DMS 273 (cell line): ENCODE results near the gene TRIM7.
"Not testable (repeated sequence)": the region's sequence is repeated elsewhere in the genome, so short reads cannot be mapped to it uniquely, and the experiment has no call there.

ENCODE experiments used
- DNase-seq: peaks from one replicate; lab custom pipeline; 2025; ENCODE audit not compliant: unreplicated experiment; lab: John Stamatoyannopoulos, UW

Gene TRIM7

GRCh38 chr5:181214249-181214648 is 9.3 kb upstream of the TRIM7 start:
- DNase-seq: not testable (repeated sequence)

- no peak for DNase-seq
Observed at GRCh38 chr5:181212934-181213333, 7.9 kb upstream of the TRIM7 start.

GRCh38 chr5:181212080-181212479 is 7.1 kb upstream of the TRIM7 start:
- DNase-seq: no peak

DNA sequence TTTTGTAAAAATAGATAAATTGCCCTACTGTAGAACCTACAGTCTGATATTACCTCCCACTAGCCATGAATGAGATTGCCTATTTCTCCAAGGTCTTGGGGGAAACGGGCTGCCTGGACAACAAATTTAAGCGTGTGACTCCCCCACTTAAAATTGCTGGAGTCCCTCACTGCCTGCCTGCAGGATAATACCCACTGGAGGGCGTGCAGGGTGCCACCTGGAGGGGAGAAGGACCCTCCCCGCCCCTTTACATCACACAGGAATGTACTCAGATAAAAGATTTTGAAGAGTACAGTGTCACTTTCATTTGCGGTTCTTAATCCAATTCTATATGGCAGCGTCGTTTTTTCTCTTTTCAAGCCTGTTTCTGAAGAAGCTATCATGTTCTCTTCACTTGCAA is 6.2 kb upstream of the TRIM7 start:
- no peak for DNase-seq

GRCh38 chr5:181210698-181211097 is 5.7 kb upstream of the TRIM7 start:
- not testable (repeated sequence) for DNase-seq

- not testable (repeated sequence) for DNase-seq
Observed at GRCh38 chr5:181210148-181210547, 5.2 kb upstream of the TRIM7 start.

DNA sequence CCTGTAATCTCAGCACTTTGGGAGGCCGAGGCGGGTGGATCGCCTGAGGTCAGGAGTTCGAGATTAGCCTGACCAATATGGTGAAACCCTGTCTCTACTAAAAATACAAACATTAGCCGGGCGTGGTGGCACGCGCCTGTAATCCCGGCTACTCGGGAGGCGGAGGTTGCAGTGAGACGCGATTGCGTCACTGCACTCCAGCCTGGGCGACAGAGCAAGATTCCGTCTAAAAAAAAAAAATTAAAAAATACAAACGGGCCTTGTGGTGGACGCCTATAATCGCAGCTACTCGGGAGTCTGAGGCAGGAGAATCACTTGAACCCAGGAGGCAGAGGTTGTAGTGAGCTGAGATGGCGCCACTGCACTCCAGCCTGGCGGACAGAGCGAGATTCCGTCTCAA is 4.0 kb upstream of the TRIM7 start:
- not testable (repeated sequence) for DNase-seq

DNA sequence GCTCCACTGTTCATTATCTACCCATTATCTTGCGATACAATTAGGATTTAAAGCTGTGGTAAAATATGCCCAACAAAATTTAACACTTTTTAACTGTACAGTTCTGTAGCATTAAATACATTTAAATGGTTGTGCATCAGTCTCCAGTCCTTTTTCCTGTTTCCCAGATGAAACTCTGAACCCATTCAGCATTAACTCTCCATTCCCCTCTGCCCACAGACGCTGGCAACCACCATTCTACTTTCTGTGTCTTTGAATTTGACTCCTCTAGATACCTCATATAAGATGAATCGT is 2.9 kb upstream of the TRIM7 start:
- DNase-seq: no peak

DNA sequence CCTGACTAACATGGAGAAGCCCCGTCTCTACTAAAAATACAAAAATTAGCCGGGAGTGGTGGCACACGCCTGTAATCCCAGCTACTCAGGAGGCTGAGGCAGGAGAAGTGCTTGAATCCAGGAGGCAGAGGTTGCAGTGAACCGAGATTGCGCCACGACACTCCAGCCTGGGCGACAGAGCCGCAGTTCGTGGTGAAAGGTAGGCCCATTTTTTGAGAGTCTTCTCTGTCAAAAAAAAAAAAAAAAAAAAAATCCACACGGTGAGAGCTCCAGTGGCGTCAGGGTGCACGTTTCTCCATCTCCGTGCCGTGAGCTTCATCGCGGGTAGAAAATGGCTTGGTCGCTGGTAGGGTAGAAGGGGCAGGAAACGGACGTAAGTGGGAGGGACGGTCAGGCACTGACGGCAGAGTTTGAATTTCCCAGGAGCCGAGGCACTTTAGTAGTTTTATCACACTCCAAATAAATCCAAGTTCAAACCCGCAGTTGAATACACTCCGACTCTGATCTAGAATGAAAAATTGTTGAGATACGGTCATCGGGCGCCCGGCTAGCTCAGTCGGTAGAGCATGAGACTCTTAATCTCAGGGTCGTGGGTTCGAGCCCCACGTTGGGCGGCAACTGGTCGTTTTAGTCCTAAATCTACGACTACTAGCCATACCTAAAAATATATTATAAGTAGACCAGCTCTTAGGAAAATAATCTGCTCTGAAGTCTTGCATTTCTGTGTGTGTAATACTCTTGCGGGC is 2.4 kb upstream of the TRIM7 start:
- no peak for DNase-seq

- DNase-seq: no peak
Observed at GRCh38 chr5:181205761-181206649, 1.0 kb upstream of the TRIM7 start.

GRCh38 chr5:181204113-181204825 is 727 bp downstream of the TRIM7 start:
- no peak for DNase-seq

GRCh38 chr5:181203777-181204112 is 1.3 kb downstream of the TRIM7 start:
- no peak for DNase-seq

- DNase-seq: no peak
Observed at GRCh38 chr5:181203093-181203711, 1.8 kb downstream of the TRIM7 start.

DNA sequence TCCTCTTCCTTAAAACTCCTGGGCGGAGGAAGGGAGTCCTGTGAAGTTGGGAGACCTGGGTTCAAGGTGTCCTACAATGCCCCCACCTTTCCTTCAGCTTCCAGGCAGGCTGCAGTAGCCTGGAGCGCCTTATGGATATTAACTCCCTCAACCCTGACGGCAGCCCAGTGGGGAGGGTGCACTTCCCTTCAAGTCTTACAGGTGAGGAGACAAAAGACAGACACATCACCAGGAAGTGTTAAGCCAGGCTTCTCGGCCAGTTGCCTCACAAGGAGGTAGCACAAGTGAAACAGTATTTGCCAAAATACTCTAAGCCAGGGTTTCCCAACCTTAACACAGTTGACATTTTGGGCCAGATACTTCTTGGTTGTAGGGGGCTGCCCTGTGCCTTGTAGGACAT is 4.2 kb downstream of the TRIM7 start:
- DNase-seq: no peak

GRCh38 chr5:181199881-181200638 is 4.9 kb downstream of the TRIM7 start:
- no peak for DNase-seq

DNA sequence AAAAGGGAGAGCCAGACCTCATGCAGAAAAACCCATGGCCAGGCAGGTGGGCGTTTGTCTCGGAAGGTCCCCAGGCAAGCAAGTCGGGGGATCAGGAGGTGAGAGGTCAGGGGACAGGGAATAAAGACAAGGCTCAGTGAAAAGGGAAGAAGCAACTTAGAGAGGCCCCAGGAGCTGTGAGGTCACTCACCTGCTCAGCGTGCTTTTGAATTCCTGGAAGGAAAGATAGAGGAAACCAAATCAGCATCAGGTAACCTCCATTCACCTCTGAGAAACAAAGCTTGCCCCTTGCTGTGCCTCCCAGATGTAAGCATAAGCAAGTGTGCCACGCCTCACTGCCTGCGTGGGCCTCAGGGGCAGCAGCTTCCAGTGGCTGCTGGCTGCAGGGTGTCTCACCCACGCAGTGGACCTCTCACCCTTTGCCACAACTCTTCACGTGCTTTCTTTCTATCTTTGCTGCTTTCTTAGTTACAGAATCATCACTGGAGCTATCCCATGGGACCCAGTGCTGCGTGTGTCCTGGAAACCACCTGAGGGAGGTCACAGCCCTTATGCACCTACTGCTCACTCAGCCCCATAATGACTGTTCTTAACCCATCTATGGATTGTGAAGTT is 6.0 kb downstream of the TRIM7 start:
- DNase-seq: no peak

GRCh38 chr5:181198106-181198685 is 6.8 kb downstream of the TRIM7 start:
- no peak for DNase-seq

GRCh38 chr5:181197326-181197951 is 7.6 kb downstream of the TRIM7 start:
- no peak for DNase-seq

- DNase-seq: no peak
Observed at GRCh38 chr5:181195249-181195761, 9.7 kb downstream of the TRIM7 start.
